GM12873 (cell line): ENCODE results near the gene CTNNBL1.

Experiments used
- TF ChIP-seq, protein P1 (sequence below): IDR thresholded peaks from 2 replicates; pipeline ENCODE4 v1.5.1; 2012; ENCODE audit warnings: low read depth, mild to moderate bottlenecking, moderate library complexity, low read length, control low read depth; ENCODE audit not compliant: insufficient read depth; ENCODE audit errors: missing control alignments

The CTNNBL1 gene

DNA sequence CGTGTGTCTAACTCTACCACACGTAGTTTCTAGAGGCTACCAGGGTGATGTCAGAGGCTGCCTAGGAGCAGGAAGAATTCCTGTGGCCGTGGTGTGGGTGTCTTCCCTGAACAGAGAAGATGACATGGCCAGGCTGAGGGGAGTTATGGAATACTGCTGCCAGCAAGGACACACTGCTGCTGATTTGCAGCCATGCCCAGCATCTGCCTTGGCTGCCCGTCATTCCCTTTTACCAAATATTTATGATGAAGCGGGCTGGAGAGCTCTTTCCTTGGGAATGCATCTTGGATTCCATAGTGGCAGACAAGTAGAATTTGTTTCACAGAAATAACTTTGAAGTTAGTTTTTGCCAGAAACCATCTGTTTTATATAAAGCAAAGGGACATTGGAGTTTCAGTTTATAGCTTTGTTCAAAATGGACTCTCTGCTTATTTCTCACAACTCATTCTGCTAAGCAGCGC, 128.3 kb downstream of the CTNNBL1 start:
- TF ChIP-seq, protein P1, sequence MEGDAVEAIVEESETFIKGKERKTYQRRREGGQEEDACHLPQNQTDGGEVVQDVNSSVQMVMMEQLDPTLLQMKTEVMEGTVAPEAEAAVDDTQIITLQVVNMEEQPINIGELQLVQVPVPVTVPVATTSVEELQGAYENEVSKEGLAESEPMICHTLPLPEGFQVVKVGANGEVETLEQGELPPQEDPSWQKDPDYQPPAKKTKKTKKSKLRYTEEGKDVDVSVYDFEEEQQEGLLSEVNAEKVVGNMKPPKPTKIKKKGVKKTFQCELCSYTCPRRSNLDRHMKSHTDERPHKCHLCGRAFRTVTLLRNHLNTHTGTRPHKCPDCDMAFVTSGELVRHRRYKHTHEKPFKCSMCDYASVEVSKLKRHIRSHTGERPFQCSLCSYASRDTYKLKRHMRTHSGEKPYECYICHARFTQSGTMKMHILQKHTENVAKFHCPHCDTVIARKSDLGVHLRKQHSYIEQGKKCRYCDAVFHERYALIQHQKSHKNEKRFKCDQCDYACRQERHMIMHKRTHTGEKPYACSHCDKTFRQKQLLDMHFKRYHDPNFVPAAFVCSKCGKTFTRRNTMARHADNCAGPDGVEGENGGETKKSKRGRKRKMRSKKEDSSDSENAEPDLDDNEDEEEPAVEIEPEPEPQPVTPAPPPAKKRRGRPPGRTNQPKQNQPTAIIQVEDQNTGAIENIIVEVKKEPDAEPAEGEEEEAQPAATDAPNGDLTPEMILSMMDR = no peak

DNA sequence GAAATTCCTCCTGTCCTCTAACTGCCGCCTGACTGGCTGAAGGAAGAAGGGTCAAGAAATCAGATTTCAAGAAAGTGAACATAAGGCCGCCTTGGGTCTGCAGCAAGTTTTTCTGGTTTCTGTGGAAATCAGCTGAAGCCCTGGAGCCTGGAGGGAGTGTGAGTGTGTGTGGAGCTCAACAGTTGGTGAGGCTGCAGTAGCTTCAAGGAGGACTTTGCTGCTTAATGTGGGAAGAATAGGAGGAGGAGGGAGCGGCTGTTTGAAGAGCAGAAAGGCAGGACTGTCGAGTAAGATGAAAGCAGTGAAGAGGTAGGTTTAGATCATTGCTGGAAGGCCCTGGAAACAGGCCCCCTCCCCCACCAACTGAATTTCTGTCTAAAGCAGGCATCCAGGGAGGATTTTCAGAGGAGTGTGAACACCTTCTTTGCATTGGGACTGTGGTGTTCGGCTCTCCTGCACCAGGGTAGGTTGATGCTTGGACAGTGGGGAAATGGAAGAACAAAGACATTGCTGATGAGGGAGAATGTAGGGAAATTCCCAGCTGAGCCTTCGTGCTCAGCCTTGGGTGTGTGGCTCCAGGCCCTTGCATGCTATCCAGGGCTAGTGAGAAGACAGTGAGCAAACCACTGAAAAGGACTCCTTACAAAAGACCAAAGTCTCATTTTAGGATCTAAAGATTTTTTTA, 129.6 kb downstream of the CTNNBL1 start:
- TF ChIP-seq, protein P1 = no peak

DNA sequence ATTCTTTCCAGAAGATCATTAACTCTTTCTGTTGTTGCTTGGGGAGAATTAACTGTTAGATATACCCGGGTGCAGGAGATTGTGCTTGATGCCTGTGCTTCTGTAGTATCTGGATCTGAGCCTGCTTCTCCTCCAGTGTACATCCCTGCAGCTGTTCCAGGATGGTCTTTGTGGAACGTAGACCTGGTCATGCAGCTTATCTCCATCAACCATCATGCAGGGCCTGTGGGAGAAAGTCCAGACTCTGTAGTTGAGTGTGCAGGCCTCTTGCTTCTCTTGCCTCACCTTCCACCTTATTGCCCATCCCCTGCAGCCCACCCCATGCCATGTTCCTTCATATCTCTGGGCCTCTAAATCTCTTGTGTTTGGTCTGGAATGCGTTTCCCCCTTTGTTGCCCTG, 133.8 kb downstream of the CTNNBL1 start:
- TF ChIP-seq, protein P1 = no peak

DNA sequence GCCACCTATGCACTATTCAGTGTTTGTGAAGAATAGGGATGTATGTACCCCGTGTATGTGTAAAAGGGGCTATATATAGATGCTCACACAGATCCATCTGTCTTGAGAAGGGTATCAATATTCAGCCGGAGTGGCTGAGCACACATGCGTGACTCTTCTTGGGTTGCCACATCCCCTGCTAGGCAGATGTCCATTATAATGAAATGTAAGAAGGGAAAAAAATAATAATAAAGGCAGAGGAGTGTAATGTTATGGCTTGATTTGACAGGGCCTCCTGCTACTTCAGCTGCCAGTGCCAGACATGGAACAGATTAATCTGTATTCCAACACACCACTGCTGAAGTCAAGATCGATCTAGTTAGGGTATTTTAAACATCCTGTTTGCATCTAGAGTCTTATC, 134.9 kb downstream of the CTNNBL1 start:
- TF ChIP-seq, protein P1 = no peak

DNA sequence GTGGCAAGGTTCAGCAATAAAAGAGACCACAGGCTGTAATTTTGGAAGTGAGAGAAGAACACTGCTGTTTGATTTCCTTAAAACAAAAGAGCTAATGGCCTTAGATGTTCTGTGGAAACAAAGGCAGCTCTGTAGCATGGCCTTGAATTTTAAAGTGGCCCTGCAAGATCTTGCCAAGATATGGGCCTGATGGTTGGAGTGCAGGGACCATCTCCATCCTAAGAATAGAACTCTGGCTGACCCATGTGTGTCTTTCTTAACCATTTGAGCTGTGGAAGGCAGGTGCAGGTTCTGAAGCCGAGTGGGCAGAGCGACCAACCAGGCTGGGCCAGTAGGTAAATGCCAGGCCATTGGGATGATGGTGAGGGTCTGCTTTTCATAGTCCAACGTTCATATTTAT, 135.3 kb downstream of the CTNNBL1 start:
- TF ChIP-seq, protein P1 = no peak

DNA sequence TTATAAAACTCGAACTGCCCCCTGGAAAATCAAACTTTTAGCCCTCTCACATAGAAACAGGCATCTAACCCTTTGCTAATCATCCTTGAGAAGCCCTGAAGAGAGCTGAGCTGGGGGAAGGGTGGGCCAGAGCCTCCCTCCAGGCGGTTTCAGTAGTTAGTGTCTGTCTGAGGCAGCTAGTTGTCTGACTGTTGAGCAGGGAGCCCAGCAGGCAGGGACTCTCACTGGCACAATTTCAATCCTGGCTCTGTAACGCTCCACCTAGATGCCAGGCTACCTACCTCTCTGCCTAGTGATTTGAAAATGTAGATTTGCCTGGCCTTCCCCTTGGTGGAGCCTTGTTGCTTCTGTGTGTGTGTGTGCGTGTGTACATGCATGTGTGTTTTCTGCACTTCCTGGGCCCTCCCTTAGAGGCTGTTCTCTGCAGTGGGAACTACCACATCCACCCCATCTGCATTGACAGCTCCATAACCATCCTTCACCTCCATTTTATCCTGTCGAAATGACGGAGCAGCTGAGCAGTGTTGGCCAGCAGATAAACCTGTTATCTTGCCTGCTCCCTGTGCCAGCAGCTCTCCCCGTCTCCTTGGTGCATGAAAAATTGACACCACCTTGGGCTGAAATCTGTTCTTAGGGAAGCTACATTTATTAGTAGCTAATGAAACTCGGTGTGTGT, 139.5 kb downstream of the CTNNBL1 start:
- TF ChIP-seq, protein P1 = no peak

DNA sequence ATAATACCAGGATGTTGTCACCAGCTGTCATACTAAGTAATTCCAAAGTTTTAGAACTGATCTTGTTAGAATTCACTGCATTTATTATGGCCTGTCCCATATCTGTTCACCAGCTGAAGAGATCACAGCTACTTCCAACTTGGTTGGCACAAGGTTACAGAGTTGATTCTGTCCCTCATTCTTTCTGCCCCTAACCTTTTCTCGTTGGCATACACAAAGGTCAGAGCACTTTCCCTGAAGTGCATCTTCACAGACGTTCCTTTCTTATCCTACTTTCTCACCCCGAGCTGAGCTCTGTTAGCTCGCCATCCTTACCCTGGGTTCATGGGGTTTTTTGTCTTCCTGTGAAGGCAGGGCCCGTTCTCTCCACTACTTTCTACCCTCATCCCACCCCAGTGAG, 143.1 kb downstream of the CTNNBL1 start:
- TF ChIP-seq, protein P1 = no peak
